ENCODE results near the gene LIMA1. TPM values are rescaled to one million over a fixed set of nuclear protein-coding genes. Genes with fewer than 3 reads are reported as not detected.

Gene LIMA1
- total RNA-seq, 4 donors from 2014 or later = 23.9 to 62.7 (median 37.2) TPM

DNA sequence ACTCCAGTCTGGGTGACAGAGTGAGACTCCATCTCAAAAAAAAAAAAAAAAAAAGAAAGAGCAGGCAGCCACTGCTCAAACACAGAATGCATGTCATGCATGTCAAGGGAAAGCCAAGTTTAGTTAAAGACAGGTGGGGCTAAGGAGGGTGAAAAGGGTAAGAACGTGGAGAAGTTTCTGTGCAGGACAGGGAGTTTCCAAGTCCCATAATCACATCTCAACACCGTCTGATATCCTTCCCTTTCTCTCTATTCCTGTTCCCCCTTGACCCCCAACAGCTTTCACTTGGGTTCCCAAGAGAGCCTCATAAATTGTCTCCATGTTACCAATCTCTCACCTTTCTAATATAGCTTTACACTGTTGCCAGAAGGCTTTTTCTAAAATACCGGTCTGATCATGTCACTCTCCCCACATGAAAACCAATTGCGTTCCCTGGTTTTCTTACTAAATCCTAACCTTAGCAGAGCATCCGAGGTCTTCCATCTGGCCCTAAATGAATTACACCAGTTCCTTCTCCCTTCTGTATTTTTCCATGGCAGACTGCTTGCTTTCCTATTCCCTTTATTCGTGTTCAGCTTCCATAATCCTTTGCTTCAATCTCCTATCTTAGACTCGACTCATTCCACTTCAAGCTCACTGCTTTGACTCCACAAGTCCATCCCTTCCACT is 37.0 kb downstream of the LIMA1 start:
- intact Hi-C loops (cut with DNase I) = no loop called here
- no peak for DNase-seq (ENCODE audit: extremely low spot score)
- 72% methylated on average over 7 of the region's 7 CpGs for WGBS
- H3K27me3 ChIP-seq = no peaks in the 10 kb centered on the region
- no peak for TF ChIP-seq EP300 (IDR thresholded peaks at IDR 0.05)
- TF ChIP-seq, protein P1, sequence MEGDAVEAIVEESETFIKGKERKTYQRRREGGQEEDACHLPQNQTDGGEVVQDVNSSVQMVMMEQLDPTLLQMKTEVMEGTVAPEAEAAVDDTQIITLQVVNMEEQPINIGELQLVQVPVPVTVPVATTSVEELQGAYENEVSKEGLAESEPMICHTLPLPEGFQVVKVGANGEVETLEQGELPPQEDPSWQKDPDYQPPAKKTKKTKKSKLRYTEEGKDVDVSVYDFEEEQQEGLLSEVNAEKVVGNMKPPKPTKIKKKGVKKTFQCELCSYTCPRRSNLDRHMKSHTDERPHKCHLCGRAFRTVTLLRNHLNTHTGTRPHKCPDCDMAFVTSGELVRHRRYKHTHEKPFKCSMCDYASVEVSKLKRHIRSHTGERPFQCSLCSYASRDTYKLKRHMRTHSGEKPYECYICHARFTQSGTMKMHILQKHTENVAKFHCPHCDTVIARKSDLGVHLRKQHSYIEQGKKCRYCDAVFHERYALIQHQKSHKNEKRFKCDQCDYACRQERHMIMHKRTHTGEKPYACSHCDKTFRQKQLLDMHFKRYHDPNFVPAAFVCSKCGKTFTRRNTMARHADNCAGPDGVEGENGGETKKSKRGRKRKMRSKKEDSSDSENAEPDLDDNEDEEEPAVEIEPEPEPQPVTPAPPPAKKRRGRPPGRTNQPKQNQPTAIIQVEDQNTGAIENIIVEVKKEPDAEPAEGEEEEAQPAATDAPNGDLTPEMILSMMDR (IDR thresholded peaks at IDR 0.05) = no peak
- TF ChIP-seq POLR2A (IDR thresholded peaks at IDR 0.05; ENCODE audit: low read depth) = no peak
- TF ChIP-seq POLR2AphosphoS5 (IDR thresholded peaks at IDR 0.05) = no peak
- no peaks in the 10 kb centered on the region for H3K9me3 ChIP-seq
- peak overlapping the region; percentile 59 to 69 (median 66) for H3K27ac ChIP-seq (replicated peaks in 1 of 4)
- peaks cover 0 to 24% (median 3%) of the 10 kb centered on the region in 4 donors for H3K36me3 ChIP-seq
- H3K4me1 ChIP-seq = peaks cover 31 to 58% (median 52%) of the 10 kb centered on the region in 4 donors
- no peak overlapping the region for H3K4me3 ChIP-seq

DNA sequence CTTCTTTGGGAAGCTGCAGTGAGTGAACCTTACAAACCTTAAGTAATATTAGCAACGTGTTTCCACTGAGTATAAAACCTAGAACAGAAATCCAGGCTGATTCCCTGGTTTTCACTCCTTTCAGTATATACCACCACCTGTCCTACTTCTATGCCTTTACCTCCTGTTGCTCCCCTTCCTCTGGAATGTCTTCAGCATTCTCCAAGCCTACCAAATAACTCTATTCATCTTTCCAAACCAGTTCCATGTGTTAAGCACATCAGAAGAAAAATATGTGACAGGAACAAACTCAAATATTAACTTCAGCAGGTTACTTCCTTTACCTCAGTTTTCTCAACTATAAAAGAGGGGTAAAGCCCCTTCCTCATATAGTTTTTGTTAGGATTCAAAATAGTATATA is 39.8 kb downstream of the LIMA1 start:
- intact Hi-C loops (cut with DNase I) = no loop called here
- WGBS = 71% methylated on average over 1 of the region's 1 CpG
- no peak overlapping the region for H3K4me3 ChIP-seq
- no peak for DNase-seq (ENCODE audit: extremely low spot score)
- TF ChIP-seq POLR2AphosphoS5 (IDR thresholded peaks at IDR 0.05) (no peak), EP300 (IDR thresholded peaks at IDR 0.05) (no peak), POLR2A (IDR thresholded peaks at IDR 0.05; ENCODE audit: low read depth) (no peak)
- TF ChIP-seq, protein P1 (IDR thresholded peaks at IDR 0.05) = no peak
- H3K36me3 ChIP-seq = peaks cover 0 to 21% (median 3%) of the 10 kb centered on the region in 4 donors
- H3K27me3 ChIP-seq = no peaks in the 10 kb centered on the region
- H3K9me3 ChIP-seq = no peaks in the 10 kb centered on the region
- H3K4me1 ChIP-seq = peaks cover 35 to 66% (median 60%) of the 10 kb centered on the region in 4 donors
- peak overlapping the region; percentile 73 to 87 (median 83) for H3K27ac ChIP-seq (replicated peaks in 1 of 4)

DNA sequence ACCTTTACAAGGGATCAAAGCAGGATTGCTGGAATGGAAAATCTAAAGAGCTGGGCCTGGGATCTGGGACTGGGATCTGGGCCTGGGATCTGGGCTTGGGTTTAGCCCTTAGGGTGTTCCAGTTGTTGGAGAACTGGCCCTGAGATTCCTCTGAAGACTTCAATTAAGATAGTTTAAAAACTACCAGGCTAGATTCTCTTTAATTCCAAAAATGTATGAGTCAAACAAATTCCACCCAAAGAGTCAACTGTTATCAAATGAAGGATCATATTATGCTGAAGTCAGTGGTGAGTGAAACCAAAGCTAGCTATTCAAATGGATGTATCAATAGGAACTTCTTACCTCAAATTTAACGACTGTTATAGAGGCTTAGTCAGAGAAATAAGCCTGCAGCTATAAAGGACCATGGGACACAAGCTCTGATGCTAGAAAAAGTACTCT is 40.5 kb downstream of the LIMA1 start:
- Histone ChIP-seq H3K9me3 (no peaks in the 10 kb centered on the region), H3K4me3 (no peak overlapping the region), H3K36me3 (peaks cover 0 to 16% (median 1%) of the 10 kb centered on the region in 4 donors), H3K27me3 (no peaks in the 10 kb centered on the region), H3K27ac (replicated peaks in 1 of 4) (peak overlapping the region; percentile 73 to 87 (median 83)), H3K4me1 (peaks cover 35 to 62% (median 58%) of the 10 kb centered on the region in 4 donors)
- 67% methylated on average over 1 of the region's 1 CpG for WGBS
- TF ChIP-seq, protein P1 (IDR thresholded peaks at IDR 0.05) = no peak
- no peak for TF ChIP-seq EP300 (IDR thresholded peaks at IDR 0.05)
- TF ChIP-seq POLR2A (IDR thresholded peaks at IDR 0.05; ENCODE audit: low read depth) = no peak
- no peak for TF ChIP-seq POLR2AphosphoS5 (IDR thresholded peaks at IDR 0.05)
- intact Hi-C loops (cut with DNase I) = no loop called here
- no peak for DNase-seq (ENCODE audit: extremely low spot score)

DNA sequence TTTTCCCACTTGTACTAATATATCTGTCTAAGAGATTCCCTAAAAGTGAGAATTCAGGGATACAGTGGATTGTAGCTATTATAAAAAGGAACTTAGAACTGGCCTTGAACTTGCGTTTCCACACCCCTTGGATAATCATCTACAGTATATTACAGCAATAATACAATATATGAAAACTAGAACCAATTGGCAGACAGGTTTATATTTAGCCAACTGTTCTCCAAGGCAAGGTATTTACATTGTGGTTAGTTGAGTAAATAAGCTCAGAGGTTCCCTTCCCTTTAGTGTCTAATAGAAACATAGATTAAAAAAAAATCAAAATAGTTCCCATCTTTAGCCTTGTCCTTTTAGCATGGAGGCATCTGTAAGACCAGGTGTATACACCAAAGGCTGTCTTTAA is 42.1 kb downstream of the LIMA1 start:
- TF ChIP-seq EP300 (IDR thresholded peaks at IDR 0.05) = no peak
- no peak for TF ChIP-seq POLR2AphosphoS5 (IDR thresholded peaks at IDR 0.05)
- TF ChIP-seq, protein P1 (IDR thresholded peaks at IDR 0.05) = no peak
- TF ChIP-seq POLR2A (IDR thresholded peaks at IDR 0.05; ENCODE audit: low read depth) = no peak
- peaks cover 0 to 22% (median 4%) of the 10 kb centered on the region in 4 donors for H3K36me3 ChIP-seq
- 88% methylated on average over 1 of the region's 1 CpG for WGBS
- peaks cover 23 to 46% (median 42%) of the 10 kb centered on the region in 4 donors for H3K4me1 ChIP-seq
- H3K27me3 ChIP-seq = no peaks in the 10 kb centered on the region
- no peaks in the 10 kb centered on the region for H3K9me3 ChIP-seq
- intact Hi-C loops (cut with DNase I) = no loop called here
- no peak for DNase-seq (ENCODE audit: extremely low spot score)
- H3K4me3 ChIP-seq = no peak overlapping the region
- H3K27ac ChIP-seq (replicated peaks in 1 of 4) = peak overlapping the region; percentile 73 to 87 (median 83)
